ENCODE results near the gene BCAR3. TPM values are rescaled to one million over a fixed set of nuclear protein-coding genes. Genes with fewer than 3 reads are reported as not detected.
A peak's percentile ranks its signal among the peaks of the same experiment; 100 is the strongest.

BCAR3 gene
- total RNA-seq, 1 donor from 2014 or later: 9.2 TPM

- H3K27me3 Mint-ChIP-seq (ENCODE audit: low read depth): no peaks in the 10 kb centered on the region
- H3K36me3 Mint-ChIP-seq: peaks cover 8% of the 10 kb centered on the region
- DNase-seq (ENCODE audit: low spot score in 2 of 2, unreplicated experiment in 2 of 2): no peak
- peak overlapping the region; percentile 9 for H3K4me3 Mint-ChIP-seq
- H3K27ac Mint-ChIP-seq: peak overlapping the region; percentile 99
- peaks cover 4% of the 10 kb centered on the region for H3K9me3 Mint-ChIP-seq
- H3K4me1 Mint-ChIP-seq: peaks cover 13% of the 10 kb centered on the region
- TF ChIP-seq CTCF (IDR thresholded peaks at IDR 0.05; ENCODE audit: unreplicated experiment): no peak
Measured at GRCh38 chr1:93638307-93638847, 43.3 kb downstream of the BCAR3 start.

- Mint-ChIP-seq H3K27ac (peak overlapping the region; percentile 69), H3K27me3 (ENCODE audit: low read depth) (no peaks in the 10 kb centered on the region), H3K36me3 (peaks cover 8% of the 10 kb centered on the region), H3K9me3 (peaks cover 4% of the 10 kb centered on the region), H3K4me1 (peaks cover 13% of the 10 kb centered on the region), H3K4me3 (no peak overlapping the region)
- DNase-seq (ENCODE audit: low spot score in 2 of 2, unreplicated experiment in 2 of 2): no peak
- TF ChIP-seq CTCF (IDR thresholded peaks at IDR 0.05; ENCODE audit: unreplicated experiment): no peak
Measured at GRCh38 chr1:93636712-93637111, 44.9 kb downstream of the BCAR3 start.

- no peak for TF ChIP-seq CTCF (IDR thresholded peaks at IDR 0.05; ENCODE audit: unreplicated experiment)
- Mint-ChIP-seq H3K4me3 (no peak overlapping the region), H3K27me3 (ENCODE audit: low read depth) (no peaks in the 10 kb centered on the region), H3K4me1 (peaks cover 13% of the 10 kb centered on the region), H3K27ac (peak overlapping the region; percentile 61), H3K36me3 (peaks cover 8% of the 10 kb centered on the region), H3K9me3 (peaks cover 7% of the 10 kb centered on the region)
- DNase-seq (ENCODE audit: low spot score in 2 of 2, unreplicated experiment in 2 of 2): no peak
Measured at GRCh38 chr1:93635614-93636543, 45.8 kb downstream of the BCAR3 start.

- no peaks in the 10 kb centered on the region for H3K27me3 Mint-ChIP-seq (ENCODE audit: low read depth)
- TF ChIP-seq CTCF (IDR thresholded peaks at IDR 0.05; ENCODE audit: unreplicated experiment): no peak
- H3K4me1 Mint-ChIP-seq: peaks cover 3% of the 10 kb centered on the region
- no peak for DNase-seq (ENCODE audit: low spot score in 2 of 2, unreplicated experiment in 2 of 2)
- peaks cover 7% of the 10 kb centered on the region for H3K9me3 Mint-ChIP-seq
- no peak overlapping the region for H3K27ac Mint-ChIP-seq
- peaks cover 8% of the 10 kb centered on the region for H3K36me3 Mint-ChIP-seq
- no peak overlapping the region for H3K4me3 Mint-ChIP-seq
Measured at GRCh38 chr1:93633313-93633712, 48.3 kb downstream of the BCAR3 start.

- no peaks in the 10 kb centered on the region for H3K27me3 Mint-ChIP-seq (ENCODE audit: low read depth)
- DNase-seq (ENCODE audit: low spot score in 2 of 2, unreplicated experiment in 2 of 2): no peak
- H3K4me1 Mint-ChIP-seq: no peaks in the 10 kb centered on the region
Measured at GRCh38 chr1:93631626-93632365, 49.8 kb downstream of the BCAR3 start.

More at GRCh38 chr1:93631626-93632365, 49.8 kb downstream of the BCAR3 start:
- no peak for TF ChIP-seq CTCF (IDR thresholded peaks at IDR 0.05; ENCODE audit: unreplicated experiment)
- H3K27ac Mint-ChIP-seq: no peak overlapping the region
- H3K36me3 Mint-ChIP-seq: peaks cover 6% of the 10 kb centered on the region
- no peak overlapping the region for H3K4me3 Mint-ChIP-seq
- H3K9me3 Mint-ChIP-seq: peaks cover 7% of the 10 kb centered on the region
